Endodermal cell (in vitro differentiated cells): ENCODE results near the gene TALDO1. TPM values are rescaled to one million over a fixed set of nuclear protein-coding genes. Genes with fewer than 3 reads are reported as not detected.

Experiments used
- DNase-seq: peaks from one replicate; pipeline ENCODE4 v3.0.0-alpha.2; 2017
- H3K27ac ChIP-seq: 2 replicates; pipeline ENCODE4 v1.5.1; 2013; ENCODE audit warnings: mild to moderate bottlenecking, low read depth, low read length, moderate library complexity
- H3K27me3 ChIP-seq: 2 replicates; pipeline ENCODE4 v1.6.1; 2013; ENCODE audit warnings: mild to moderate bottlenecking, low read length, moderate library complexity; ENCODE audit not compliant: insufficient read depth, control insufficient read depth, poor library complexity, severe bottlenecking
- H3K36me3 ChIP-seq: 2 replicates; pipeline ENCODE4 v1.7.0; 2013; ENCODE audit warnings: mild to moderate bottlenecking, low read length, moderate library complexity; ENCODE audit not compliant: control insufficient read depth, insufficient read depth
- H3K4me1 ChIP-seq: one replicate; pipeline ENCODE4 v1.7.0; 2013; ENCODE audit warnings: low read length; ENCODE audit not compliant: control insufficient read depth, insufficient read depth
- H3K4me3 ChIP-seq: 2 replicates; pipeline ENCODE4 v1.5.1; 2013; ENCODE audit warnings: mild to moderate bottlenecking, low read length, moderate library complexity
- H3K9ac ChIP-seq: 2 replicates; pipeline ENCODE4 v1.6.1; 2013; ENCODE audit warnings: mild to moderate bottlenecking, low read length, moderate library complexity; ENCODE audit not compliant: poor library complexity, severe bottlenecking; ENCODE audit errors: extremely low read depth
- H3K9me3 ChIP-seq: 2 replicates; pipeline ENCODE4 v1.6.1; 2013; ENCODE audit warnings: mild to moderate bottlenecking, low read length, moderate library complexity; ENCODE audit not compliant: control insufficient read depth
- H3K27ac Mint-ChIP-seq: 2 replicates; pipeline ENCODE4 v1.8.0; 2020; ENCODE audit warnings: mixed read lengths
- H3K27me3 Mint-ChIP-seq: 2 replicates; pipeline ENCODE4 v1.8.0; 2021; ENCODE audit warnings: mild to moderate bottlenecking, mixed read lengths; ENCODE audit not compliant: insufficient read depth
- H3K36me3 Mint-ChIP-seq: 2 replicates; pipeline ENCODE4 v1.8.0; 2020; ENCODE audit warnings: low read depth, mixed read lengths
- H3K4me1 Mint-ChIP-seq: 2 replicates; pipeline ENCODE4 v1.8.0; 2020; ENCODE audit warnings: mixed read lengths
- H3K4me3 Mint-ChIP-seq: 2 replicates; pipeline ENCODE4 v1.8.0; 2020; ENCODE audit warnings: mild to moderate bottlenecking, moderate library complexity, mixed read lengths
- H3K9me3 Mint-ChIP-seq: 2 replicates; pipeline ENCODE4 v1.8.0; 2020; ENCODE audit warnings: mild to moderate bottlenecking, mixed read lengths
- CTCF ChIP-seq: fragments of 200-600 bp; sonication (generic); conservative IDR thresholded peaks from 2 replicates; pipeline ENCODE4 v1.5.0; 2021; ENCODE audit warnings: antibody characterized with exemption, mild to moderate bottlenecking
- WGBS, 2 experiments: methylation state at CpG; one replicate each; pipeline versions ENCODE4 v1.1.5 to v1.1.7; 2013; ENCODE audit warnings: missing lambda C conversion rate in 2 of 2, mixed read lengths in 1 of 2; ENCODE audit not compliant: insufficient coverage in 1 of 2, insufficient read length in 1 of 2; 5-methylcytosine and 5-hydroxymethylcytosine counted together
- total RNA-seq, 2 donors: library from RNA; stranded (reverse); fragmentation: NEBNext Ultra II Directional in 1 of 2; extraction: Animal tissue kit (Norgen Biotek cat#: 25700) in 1 of 2; gene quantifications; 2 replicates in 1 of 2; 3 replicates in 1 of 2; pipeline ENCODE4 v1.2.1, GENCODE V29; 2021

TALDO1 gene
- total RNA-seq, 2 donors from 2014 or later: 177 to 221 TPM

- no peaks in the 10 kb centered on the region for H3K27me3 Mint-ChIP-seq
- TF ChIP-seq CTCF: no peak
- no peak overlapping the region for H3K4me3 Mint-ChIP-seq
- WGBS, 2 experiments: 81 to 86% methylated on average over 13 to 17 of the region's 17 CpGs
- no peak for DNase-seq
- no peak overlapping the region for H3K27ac Mint-ChIP-seq
- H3K9me3 ChIP-seq: no peaks in the 10 kb centered on the region
- no peak overlapping the region for H3K9ac ChIP-seq
- H3K4me1 ChIP-seq: peaks cover 5% of the 10 kb centered on the region
- no peaks in the 10 kb centered on the region for H3K27me3 ChIP-seq
- peaks cover 17% of the 10 kb centered on the region for H3K36me3 Mint-ChIP-seq
- H3K4me3 ChIP-seq: no peak overlapping the region
- H3K9me3 Mint-ChIP-seq: no peaks in the 10 kb centered on the region
- H3K27ac ChIP-seq: no peak overlapping the region
- peaks cover 11% of the 10 kb centered on the region for H3K4me1 Mint-ChIP-seq
- no peaks in the 10 kb centered on the region for H3K36me3 ChIP-seq
Measured at GRCh38 chr11:698493-699115, 48.7 kb upstream of the TALDO1 start.

- peaks cover 9% of the 10 kb centered on the region for H3K4me1 Mint-ChIP-seq
- H3K9me3 Mint-ChIP-seq: no peaks in the 10 kb centered on the region
- no peaks in the 10 kb centered on the region for H3K9me3 ChIP-seq
- no peak for TF ChIP-seq CTCF
- no peaks in the 10 kb centered on the region for H3K4me1 ChIP-seq
- no peak overlapping the region for H3K27ac ChIP-seq
- H3K36me3 ChIP-seq: no peaks in the 10 kb centered on the region
- no peak overlapping the region for H3K9ac ChIP-seq
- H3K36me3 Mint-ChIP-seq: peaks cover 17% of the 10 kb centered on the region
- no peak overlapping the region for H3K27ac Mint-ChIP-seq
- no peak overlapping the region for H3K4me3 Mint-ChIP-seq
- H3K27me3 Mint-ChIP-seq: no peaks in the 10 kb centered on the region
- H3K4me3 ChIP-seq: no peak overlapping the region
- DNase-seq: no peak
- H3K27me3 ChIP-seq: no peaks in the 10 kb centered on the region
- 92 to 93% methylated on average over 7 of the region's 7 CpGs for WGBS, 2 experiments
Measured at GRCh38 chr11:699116-699508, 48.2 kb upstream of the TALDO1 start.

- TF ChIP-seq CTCF: no peak
- Histone ChIP-seq H3K4me3 (no peak overlapping the region), H3K9ac (no peak overlapping the region), H3K9me3 (no peaks in the 10 kb centered on the region), H3K4me1 (no peaks in the 10 kb centered on the region), H3K27ac (no peak overlapping the region), H3K36me3 (no peaks in the 10 kb centered on the region), H3K27me3 (no peaks in the 10 kb centered on the region)
- Mint-ChIP-seq H3K4me3 (no peak overlapping the region), H3K9me3 (no peaks in the 10 kb centered on the region), H3K4me1 (peaks cover 9% of the 10 kb centered on the region), H3K27ac (no peak overlapping the region), H3K27me3 (no peaks in the 10 kb centered on the region), H3K36me3 (peaks cover 17% of the 10 kb centered on the region)
- no peak for DNase-seq
- 88% methylated on average over 1 of the region's 1 CpG; no CpG with 5 or more reads in 1 of the 2 experiments for WGBS, 2 experiments
Measured at GRCh38 chr11:699753-700152, 47.5 kb upstream of the TALDO1 start.
